ENCODE data around the gene FKBP5. TPM values are rescaled to one million over a fixed set of nuclear protein-coding genes. Genes with fewer than 3 reads are reported as not detected.
"Not testable (repeated sequence)": the region's sequence is repeated elsewhere in the genome, so short reads cannot be mapped to it uniquely, and the experiment has no call there.

FKBP5 gene
- total RNA-seq, 1 experiment from 2014 or later, result 6.9 TPM

DNA sequence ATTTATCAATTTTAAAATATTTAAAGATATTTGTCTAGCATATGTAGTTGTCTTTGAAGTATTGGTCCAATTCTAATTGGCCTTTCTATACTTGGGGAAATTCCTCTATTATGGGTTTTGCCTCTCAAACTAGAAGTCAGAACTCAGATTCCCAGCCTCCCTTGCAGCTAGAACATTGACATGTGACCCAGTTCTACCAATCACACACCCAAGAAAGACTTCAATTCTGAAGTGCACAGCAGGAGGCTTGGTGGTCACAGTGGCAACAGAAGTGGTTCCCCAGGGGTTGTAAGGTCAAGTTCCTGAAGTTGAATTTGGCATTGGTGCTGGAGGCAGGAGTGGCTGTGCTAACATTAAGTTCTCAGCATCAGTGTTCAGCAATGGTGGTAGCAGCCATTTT, 14.8 kb upstream of the FKBP5 start:
- no peak for DNase-seq (ENCODE audit: low read depth)
- in situ Hi-C loops (cut with HindIII; ENCODE audit: low pct_unique_long_range_greater_than_20kb, low sequenced_read_pairs), result no loop called here

DNA sequence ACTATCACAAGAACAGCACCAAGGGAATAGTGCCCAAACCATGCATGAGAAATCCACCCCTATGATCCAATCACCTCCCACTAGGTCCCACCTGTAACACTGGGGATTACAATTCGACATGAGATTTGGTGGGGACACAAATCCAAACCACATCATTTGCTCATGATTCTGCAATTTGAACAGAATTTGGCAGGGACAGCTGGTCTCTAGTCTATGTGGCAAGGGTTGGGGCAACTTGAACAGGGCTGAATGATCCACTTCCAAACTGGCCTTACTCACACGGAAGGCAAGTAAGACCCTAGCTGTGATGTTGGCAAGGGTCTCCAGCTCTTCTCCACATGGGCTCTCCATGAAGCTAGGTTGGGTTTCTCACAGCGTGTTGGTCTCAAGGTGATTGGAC, 10.1 kb upstream of the FKBP5 start:
- in situ Hi-C loops (cut with HindIII; ENCODE audit: low pct_unique_long_range_greater_than_20kb, low sequenced_read_pairs), result no loop called here
- no peak for DNase-seq (ENCODE audit: low read depth)

DNA sequence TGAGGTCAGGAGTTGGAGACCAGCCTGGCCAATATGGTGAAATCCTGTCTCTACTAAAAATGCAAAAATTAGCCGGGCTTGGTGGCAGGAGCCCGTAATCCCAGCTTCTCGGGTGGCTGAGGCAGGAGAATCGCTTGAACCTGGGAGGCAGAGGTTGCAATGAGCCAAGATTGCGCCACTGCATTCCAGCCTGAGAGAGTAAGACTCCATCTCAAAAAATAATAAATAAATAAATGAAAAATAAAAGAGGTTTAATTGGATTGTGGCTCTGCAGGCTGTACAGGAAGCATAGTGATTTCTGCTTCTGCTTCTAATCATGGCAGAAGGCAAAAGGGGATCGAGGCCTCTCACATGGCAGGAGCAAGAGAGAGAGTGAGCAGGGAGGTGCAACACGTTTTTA, 9.7 kb upstream of the FKBP5 start:
- DNase-seq (ENCODE audit: low read depth); in situ Hi-C loops (cut with HindIII; ENCODE audit: low pct_unique_long_range_greater_than_20kb, low sequenced_read_pairs): not testable (repeated sequence)

DNA sequence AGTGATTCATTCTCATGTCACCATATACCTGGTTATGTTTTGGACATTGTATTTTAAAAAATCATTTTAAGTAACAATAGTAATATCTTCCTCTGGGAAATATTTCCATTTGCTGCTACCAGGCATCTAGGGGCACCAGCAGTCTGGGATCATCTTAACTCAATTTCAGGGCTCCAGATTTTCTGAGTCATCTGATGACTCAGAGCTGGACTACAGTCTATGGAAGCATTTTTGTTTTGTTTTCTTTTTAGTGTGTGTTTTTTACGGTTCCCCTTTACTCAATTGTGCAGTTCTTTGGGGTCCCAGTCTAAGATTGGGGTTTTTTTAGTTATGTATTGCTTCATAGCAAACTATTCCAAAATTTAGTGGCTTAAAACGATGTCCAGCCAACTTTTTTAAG, 5.7 kb upstream of the FKBP5 start:
- in situ Hi-C loops (cut with HindIII; ENCODE audit: low pct_unique_long_range_greater_than_20kb, low sequenced_read_pairs), result no loop called here
- DNase-seq (ENCODE audit: low read depth), result peak; percentile 25

DNA sequence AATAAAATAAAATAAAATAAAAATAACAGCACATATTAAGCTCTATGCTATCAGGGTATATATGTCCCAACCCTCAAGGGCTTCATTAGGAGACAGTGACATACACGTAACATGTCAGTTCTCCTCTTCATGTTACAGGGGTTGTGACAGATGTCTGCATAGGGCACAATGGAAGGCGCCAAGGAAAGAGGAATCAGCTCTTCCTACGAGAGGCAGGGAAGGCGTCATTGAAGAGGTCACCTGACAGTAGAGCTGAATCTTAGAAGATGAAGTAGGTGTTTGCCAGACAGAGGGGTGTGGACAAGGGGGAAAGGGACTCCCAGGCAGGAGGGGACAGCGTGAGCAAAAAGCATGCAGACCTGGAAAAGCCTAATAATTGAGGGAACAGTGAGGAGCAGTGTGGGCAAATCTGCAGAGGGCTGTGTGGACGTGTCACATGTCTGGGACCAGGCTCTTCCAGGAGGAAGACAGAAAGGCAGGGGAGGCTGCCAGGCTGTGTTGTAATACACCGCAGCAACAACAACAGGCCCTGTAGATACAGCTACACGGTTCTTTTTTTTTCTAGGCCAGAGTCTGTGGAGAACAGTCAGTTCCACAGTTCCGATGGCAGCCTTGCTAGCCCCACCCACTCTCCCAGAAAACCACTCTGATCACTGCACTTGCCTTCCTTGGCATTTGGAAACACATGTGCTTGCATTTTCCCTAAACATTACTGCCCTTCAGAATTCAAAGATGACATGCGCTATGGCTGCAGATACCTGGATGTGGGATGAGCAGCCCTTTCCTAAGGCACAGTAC, 2.5 kb upstream of the FKBP5 start:
- in situ Hi-C loops (cut with HindIII; ENCODE audit: low pct_unique_long_range_greater_than_20kb, low sequenced_read_pairs), result no loop called here
- no peak for DNase-seq (ENCODE audit: low read depth)

DNA sequence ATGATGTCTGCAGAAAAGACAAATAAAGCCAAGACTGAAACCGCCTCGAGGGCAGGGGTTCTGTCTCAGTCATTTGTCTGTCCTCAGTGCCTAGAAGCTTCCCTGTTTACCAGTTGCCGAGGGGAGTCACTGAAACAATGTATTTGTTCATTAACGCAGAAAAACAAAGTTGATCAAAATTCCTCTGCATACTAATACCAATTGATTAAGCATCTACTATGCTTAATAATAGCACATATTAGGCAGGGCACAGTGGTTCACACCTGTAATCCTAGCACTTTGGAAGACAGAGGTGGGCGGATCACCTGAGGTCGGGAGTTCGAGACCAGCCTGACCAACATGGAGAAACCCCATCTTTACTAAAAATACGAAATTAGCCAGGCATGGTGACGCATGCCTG, 1.8 kb upstream of the FKBP5 start:
- no peak for DNase-seq (ENCODE audit: low read depth)
- in situ Hi-C loops (cut with HindIII; ENCODE audit: low pct_unique_long_range_greater_than_20kb, low sequenced_read_pairs), result no loop called here

DNA sequence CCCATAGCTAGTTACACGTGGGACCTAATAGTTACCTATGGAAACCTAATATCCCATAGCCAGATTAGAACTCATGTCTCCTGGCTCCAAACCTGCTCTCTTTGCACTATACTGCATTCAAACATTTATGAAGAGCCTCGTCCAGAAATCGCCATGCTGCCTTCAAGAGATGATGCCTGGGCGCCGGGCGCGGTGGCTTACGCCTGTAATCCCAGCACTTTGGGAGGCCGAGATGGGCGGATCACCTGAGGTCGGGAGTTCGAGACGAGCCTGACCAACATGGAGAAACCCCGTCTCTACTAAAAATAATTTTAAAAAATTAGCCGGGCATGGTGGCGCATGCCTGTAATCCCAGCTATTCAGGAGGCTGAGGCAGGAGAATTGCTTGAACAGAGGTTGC, 1.3 kb upstream of the FKBP5 start:
- in situ Hi-C loops (cut with HindIII; ENCODE audit: low pct_unique_long_range_greater_than_20kb, low sequenced_read_pairs); DNase-seq (ENCODE audit: low read depth): not testable (repeated sequence)

DNA sequence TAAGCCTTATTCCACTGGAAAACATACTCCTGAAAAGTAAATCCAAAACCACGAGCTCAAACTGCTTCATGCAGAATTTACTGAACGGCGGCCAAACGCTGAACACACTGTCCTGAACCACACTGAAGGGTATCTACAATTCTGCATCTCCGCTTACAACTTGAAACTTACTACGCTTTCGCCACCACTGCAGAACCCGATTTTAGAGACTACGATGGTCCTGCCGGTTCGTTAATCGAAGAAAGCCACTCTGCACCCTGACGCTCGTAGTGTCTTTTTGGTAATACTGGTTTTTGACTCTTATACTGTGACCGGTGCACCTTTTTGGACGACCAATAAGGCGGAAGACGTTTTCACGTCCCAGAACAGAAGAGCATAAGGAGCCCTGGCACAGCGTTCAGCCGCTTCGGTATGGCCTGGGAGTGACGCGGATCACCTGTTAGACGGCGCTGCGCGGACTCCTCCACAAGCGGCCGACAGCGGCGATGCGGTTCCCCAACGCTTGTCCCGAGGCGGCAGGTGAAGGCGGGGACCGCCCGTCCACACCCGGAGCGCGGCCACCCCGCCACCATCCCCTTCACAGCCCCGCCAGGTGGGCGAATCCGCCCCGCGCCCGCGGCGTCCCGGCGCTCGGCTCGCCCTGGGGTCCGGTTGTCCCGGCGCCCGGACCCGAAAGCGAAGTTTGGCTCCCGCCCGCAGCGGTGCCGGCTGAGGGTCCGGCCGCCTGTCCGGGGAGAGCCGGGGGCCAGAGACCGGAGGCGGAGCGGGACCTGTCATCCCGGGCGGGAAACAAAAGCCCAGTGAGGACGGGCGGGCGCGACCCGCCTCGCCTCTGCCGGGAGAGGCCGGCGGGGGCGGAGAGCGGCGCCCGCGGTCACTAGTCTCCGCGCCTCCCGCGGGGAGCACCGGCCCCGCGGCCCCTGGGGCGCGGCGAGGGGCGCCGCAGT, 784 bp downstream of the FKBP5 start:
- in situ Hi-C loops (cut with HindIII; ENCODE audit: low pct_unique_long_range_greater_than_20kb, low sequenced_read_pairs), result no loop called here
- peak; percentile 59 for DNase-seq (ENCODE audit: low read depth)

DNA sequence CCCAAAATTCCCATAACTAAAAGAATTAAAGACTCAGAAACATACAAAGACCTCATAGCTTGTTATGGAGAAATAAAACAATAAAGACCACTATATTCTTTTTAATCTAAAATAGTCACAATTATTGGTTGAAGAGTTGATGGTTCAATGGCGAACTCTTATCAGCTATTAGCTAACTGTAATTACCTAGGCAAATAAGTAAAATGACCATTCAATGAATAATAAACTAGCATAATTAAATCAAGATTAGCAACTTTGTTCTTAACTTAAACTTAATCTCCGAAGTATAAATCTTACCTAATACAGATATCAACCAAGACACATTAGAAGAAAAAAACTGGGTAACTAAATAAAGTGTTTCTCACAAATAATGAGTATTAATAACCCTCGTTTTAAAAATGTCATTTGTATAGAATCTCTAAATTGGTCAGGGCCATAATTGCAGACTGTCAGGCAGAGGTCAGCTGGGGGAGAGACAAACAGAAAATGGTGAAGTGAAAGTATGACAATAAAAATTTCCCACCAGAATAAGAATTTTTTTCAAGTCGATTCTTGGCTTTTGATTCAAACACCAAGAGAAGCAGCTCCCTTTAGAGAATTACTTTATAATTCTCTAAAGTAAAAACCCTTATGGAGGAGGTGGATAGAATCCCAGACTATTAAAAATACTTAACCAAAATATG, 1.7 kb downstream of the FKBP5 start:
- no peak for DNase-seq (ENCODE audit: low read depth)
- in situ Hi-C loops (cut with HindIII; ENCODE audit: low pct_unique_long_range_greater_than_20kb, low sequenced_read_pairs), result no loop called here

DNA sequence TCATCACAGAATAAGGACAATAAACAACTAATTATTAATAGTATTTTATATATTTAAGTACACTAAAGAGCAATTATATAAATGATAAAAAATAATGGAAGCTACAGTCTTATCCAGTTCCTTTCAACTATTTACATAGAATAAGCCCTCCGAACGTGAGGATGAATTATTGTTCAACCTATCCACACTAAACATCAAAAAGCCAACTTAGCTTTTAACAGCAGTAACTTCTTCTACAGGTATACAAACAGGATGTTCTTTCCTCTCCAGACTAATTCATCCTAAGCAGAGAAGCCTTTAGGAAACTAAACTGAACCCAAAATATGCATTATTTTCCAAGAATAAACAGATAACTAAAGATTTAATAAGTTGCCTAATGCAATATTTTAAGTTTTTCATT, 2.3 kb downstream of the FKBP5 start:
- DNase-seq (ENCODE audit: low read depth), result no peak
- in situ Hi-C loops (cut with HindIII; ENCODE audit: low pct_unique_long_range_greater_than_20kb, low sequenced_read_pairs), result no loop called here

DNA sequence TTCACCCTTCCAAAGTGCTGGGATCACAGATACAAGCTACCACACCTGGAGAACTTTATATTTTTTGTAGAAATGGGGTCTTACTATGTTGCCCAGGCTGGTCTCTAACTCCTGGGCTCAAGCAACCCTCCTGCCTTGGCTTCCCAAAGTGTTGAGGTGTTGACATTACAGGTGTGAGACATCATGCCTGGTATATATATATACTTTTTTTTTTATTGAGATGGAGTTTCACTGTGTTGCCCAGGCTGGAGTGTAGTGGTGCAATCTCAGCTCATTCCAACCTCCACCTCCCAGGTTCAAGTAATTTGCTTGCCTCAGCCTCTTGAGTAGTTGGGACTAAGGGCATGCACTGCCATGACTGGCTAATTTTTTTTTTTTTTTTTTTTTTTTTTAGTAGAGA, 5.4 kb downstream of the FKBP5 start:
- DNase-seq (ENCODE audit: low read depth), result no peak
- in situ Hi-C loops (cut with HindIII; ENCODE audit: low pct_unique_long_range_greater_than_20kb, low sequenced_read_pairs), result no loop called here

DNA sequence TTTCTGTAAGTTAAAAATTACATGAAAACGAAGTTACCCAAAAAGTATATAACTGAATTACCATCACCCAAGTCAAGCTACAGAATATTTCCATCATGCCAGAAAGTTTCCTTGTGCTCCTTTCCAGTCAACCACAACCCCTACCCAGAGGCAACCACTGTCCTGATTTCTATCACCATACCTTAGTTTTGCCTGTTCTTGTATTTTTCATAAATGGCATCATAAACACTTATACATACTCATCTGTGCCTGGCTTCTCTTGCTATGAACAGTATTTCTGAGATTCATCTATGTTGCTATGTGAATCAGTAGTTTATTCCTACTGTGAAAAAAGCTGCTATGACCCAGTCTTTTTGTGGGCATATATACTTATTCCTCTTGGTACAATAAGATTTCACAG, 7.4 kb downstream of the FKBP5 start:
- in situ Hi-C loops (cut with HindIII; ENCODE audit: low pct_unique_long_range_greater_than_20kb, low sequenced_read_pairs), result no loop called here
- no peak for DNase-seq (ENCODE audit: low read depth)

DNA sequence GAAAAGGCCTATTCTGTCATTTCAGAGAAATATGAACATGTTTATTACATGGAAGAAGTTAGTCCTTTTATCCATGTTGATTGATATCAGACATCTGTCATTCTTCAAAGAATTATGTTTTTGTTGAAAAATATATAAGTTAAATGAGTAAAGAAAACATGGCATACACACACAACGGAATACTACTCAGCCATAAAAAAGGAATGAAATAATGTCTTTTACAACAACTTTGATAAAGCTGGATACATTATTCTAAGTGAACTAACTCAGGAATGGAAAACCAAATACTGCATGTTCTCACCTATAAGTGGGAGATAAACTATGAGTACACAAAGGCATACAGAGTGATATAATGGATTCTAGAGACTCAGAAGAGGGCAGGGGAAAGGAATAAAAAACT, 9.3 kb downstream of the FKBP5 start:
- DNase-seq (ENCODE audit: low read depth), result no peak
- in situ Hi-C loops (cut with HindIII; ENCODE audit: low pct_unique_long_range_greater_than_20kb, low sequenced_read_pairs), result no loop called here

DNA sequence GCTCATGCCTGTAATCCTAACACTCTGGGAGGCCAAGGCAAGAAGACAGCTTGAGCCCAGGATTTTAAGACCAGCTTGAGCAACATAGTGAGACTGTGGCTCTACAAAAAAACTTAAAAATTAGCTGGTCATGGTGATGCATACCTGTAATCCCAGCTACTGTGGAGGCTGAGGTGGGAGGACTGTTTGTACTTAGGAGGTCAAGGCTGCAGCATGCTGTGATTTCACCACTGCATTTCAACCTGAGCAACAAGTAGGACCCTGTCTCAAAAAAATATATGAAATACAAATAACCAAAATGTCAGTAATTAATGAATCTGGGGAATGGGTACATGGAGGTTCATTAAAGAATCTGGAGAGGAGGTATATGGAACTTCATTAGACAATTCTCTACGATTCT, 9.9 kb downstream of the FKBP5 start:
- in situ Hi-C loops (cut with HindIII; ENCODE audit: low pct_unique_long_range_greater_than_20kb, low sequenced_read_pairs), result no loop called here
- DNase-seq (ENCODE audit: low read depth), result no peak

DNA sequence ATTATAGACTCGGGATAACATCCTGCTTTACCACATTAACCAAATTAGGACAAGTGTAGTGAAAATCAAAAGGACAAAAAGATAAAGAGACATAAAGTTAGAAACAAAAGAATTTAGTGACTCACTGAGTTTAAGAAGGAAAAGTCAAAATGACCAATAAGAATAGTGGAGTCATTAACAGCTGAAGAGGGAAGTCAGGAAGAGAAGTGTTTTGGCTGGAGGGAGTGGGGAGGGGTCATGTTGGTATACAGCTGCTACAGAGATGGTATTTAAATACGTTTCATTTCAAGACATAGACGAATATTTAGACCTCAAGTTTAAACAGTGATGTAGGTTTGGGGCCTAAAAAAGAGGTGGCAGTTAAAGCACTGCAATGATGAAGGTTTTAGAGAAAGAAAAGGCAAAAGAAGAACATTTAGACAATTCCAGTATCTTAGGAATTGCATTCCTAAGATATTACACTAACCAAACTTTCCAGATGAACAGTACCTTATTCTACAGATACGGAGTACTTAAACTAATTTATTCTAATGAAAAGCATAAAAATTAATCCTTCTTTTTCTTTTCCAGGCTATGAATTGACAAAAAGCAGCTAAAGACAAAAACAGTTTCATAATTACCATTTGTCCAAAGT, 10.6 kb downstream of the FKBP5 start:
- no peak for DNase-seq (ENCODE audit: low read depth)
- in situ Hi-C loops (cut with HindIII; ENCODE audit: low pct_unique_long_range_greater_than_20kb, low sequenced_read_pairs), result no loop called here

DNA sequence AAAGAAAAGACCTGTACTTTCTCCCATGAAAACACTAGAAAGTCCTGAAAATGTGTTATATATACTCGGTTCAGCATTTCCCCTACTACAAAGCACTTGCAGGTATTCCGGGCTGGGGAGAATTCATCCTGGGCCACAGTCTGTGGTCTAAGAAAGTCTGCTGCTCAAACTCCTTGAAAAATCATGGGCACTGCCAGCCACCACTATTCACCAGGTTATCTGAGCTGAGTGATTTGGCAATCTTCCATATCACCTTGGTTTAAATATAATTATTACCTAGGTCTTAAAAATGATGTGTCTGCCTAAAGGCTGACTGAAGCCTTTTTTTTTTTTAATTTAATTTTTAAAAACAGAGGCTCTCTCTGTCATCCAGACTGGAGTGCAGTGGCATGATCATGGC, 11.3 kb downstream of the FKBP5 start:
- no peak for DNase-seq (ENCODE audit: low read depth)
- in situ Hi-C loops (cut with HindIII; ENCODE audit: low pct_unique_long_range_greater_than_20kb, low sequenced_read_pairs), result no loop called here

DNA sequence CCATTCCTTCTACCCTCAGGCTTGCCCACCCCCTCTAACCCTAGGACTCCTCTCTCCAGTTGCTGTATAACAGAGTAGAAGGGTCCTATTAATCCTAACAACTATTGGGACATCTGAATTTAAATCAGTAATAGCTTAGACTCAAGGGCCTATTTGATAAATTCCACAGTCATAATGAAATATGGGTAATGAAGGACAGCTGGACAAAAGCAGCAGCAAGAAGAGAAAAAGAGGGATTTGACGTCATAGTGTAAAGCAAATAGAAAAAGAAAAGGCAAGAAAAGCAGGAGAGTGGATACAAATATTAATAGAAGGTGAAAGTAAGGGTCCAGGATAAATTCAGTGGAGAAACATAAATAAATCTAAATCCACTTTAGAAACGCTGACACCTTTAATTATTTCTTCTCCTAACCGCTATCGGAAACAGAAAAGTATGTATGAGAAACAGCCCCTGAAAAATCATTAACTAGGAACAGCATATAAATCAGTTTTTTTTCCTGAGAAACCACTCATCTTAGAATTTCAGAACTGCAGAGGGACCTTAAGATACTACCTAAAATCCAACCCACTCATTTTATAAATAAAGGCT, 12.8 kb downstream of the FKBP5 start:
- in situ Hi-C loops (cut with HindIII; ENCODE audit: low pct_unique_long_range_greater_than_20kb, low sequenced_read_pairs), result no loop called here
- DNase-seq (ENCODE audit: low read depth), result no peak

DNA sequence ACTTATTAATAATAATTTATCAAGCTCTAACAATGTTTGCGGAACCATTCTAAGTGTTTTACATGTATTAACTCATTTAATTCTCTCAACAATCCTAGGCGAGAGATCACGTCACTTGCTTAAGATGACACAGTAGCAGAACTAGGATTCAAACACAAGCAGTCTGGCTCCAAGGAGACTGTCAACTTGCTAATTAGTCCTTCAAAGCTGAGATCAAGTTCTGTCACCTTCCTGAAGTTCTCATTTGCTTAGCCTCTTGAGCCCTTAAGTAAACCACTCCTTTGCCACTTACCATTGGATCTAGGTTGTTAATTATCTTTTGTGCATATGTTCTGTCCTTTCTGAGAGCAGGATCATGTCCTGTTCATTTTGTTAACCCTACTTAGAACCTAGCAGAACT, 14.1 kb downstream of the FKBP5 start:
- no peak for DNase-seq (ENCODE audit: low read depth)
- in situ Hi-C loops (cut with HindIII; ENCODE audit: low pct_unique_long_range_greater_than_20kb, low sequenced_read_pairs), result no loop called here
